SK-N-SH (cell line): Measurements from ENCODE around the gene ADAP2. TPM values are rescaled to one million over a fixed set of nuclear protein-coding genes. Genes with fewer than 3 reads are reported as not detected.

Source experiments
- CTCF ChIA-PET: fragments of 300-600, 350-600 bp; formaldehyde crosslinking; extraction: SDS; loops from one replicate; lab custom pipeline; 2021; lab: Yijun Ruan, JAX
- POLR2A ChIA-PET: fragments of 350-600 bp; sonication (Branson Sonifier 250); formaldehyde crosslinking; extraction: SDS; loops from one replicate; lab custom pipeline; 2020; ENCODE audit warnings: antibody characterized with exemption, inconsistent platforms; lab: Yijun Ruan, JAX
- DNase-seq: peaks from one replicate; pipeline ENCODE4 v3.0.0; 2012
- H2AFZ ChIP-seq: fragments of 200-600 bp; sonication (generic); 2 replicates; pipeline ENCODE4 v1.8.1; 2016; ENCODE audit warnings: antibody characterized with exemption, mild to moderate bottlenecking, low read depth
- H3F3A ChIP-seq: fragments of 200-600 bp; sonication (generic); replicated peaks from 2 replicates; pipeline ENCODE3; 2016; ENCODE audit warnings: antibody characterized with exemption, mild to moderate bottlenecking; ENCODE audit not compliant: insufficient read depth
- H3K27ac ChIP-seq, 2 experiments: fragments of 200-500 bp in 1 of 2; fragments of 200-600 bp in 1 of 2; sonication (Bioruptor generic) in 1 of 2; sonication (generic), shearing (Covaris generic) in 1 of 2; 2 replicates each; pipeline versions ENCODE4 v1.5.1 to v1.6.1; 2014 to 2016; ENCODE audit warnings: low read depth in 2 of 2, inconsistent platforms in 1 of 2, low read length in 1 of 2, mild to moderate bottlenecking in 1 of 2, mixed read lengths in 1 of 2
- H3K27me3 ChIP-seq: fragments of 200-600 bp; sonication (generic), shearing (Covaris generic); 2 replicates; pipeline ENCODE4 v1.6.1; 2016; ENCODE audit warnings: mixed run types; ENCODE audit not compliant: insufficient read depth
- H3K36me3 ChIP-seq, 2 experiments: fragments of 200-500 bp in 1 of 2; fragments of 200-600 bp in 1 of 2; sonication (Bioruptor generic) in 1 of 2; sonication (generic) in 1 of 2; replicated peaks in 1 of 2; 2 replicates each; pipeline versions ENCODE3 to v1.5.1; 2014 to 2016; ENCODE audit warnings: low read length in 1 of 2, mild to moderate bottlenecking in 1 of 2; ENCODE audit not compliant: insufficient read depth in 2 of 2, control insufficient read depth in 1 of 2
- H3K4me1 ChIP-seq, 2 experiments: fragments of 200-500 bp in 1 of 2; fragments of 200-600 bp in 1 of 2; sonication (Bioruptor generic) in 1 of 2; sonication (generic), shearing (Covaris generic) in 1 of 2; 2 replicates each; pipeline versions ENCODE4 v1.5.1 to v1.6.1; 2014 to 2016; ENCODE audit warnings: low read depth in 1 of 2, low read length in 1 of 2, mixed run types in 1 of 2; ENCODE audit not compliant: insufficient read depth in 2 of 2, control insufficient read depth in 1 of 2
- H3K4me2 ChIP-seq: fragments of 200-600 bp; sonication (generic), shearing (Covaris generic); 2 replicates; pipeline ENCODE4 v1.6.1; 2017; ENCODE audit warnings: mixed run types
- H3K4me3 ChIP-seq, 2 experiments: fragments of 200-500 bp in 1 of 2; fragments of 200-600 bp in 1 of 2; sonication (Bioruptor generic) in 1 of 2; sonication (generic), shearing (Covaris generic) in 1 of 2; 2 replicates each; pipeline versions ENCODE4 v1.5.1 to v1.8.1; 2014 to 2016; ENCODE audit warnings: low read depth in 2 of 2, inconsistent platforms in 1 of 2, low read length in 1 of 2, mild to moderate bottlenecking in 1 of 2, mixed read lengths in 1 of 2, moderate library complexity in 1 of 2
- H3K79me2 ChIP-seq: fragments of 200-600 bp; sonication (generic); 2 replicates; pipeline ENCODE4 v1.8.1; 2017; ENCODE audit warnings: mild to moderate bottlenecking; ENCODE audit not compliant: insufficient read depth
- H3K9ac ChIP-seq: fragments of 200-600 bp; sonication (generic); 2 replicates; pipeline ENCODE4 v1.6.1; 2017; ENCODE audit warnings: mixed run types
- H3K9me2 ChIP-seq: fragments of 200-600 bp; sonication (generic); 2 replicates; pipeline ENCODE4 v1.6.1; 2017; ENCODE audit warnings: mixed run types
- H3K9me3 ChIP-seq: fragments of 200-600 bp; sonication (generic); 2 replicates; pipeline ENCODE4 v1.6.1; 2017; ENCODE audit warnings: mixed run types, mild to moderate bottlenecking, moderate library complexity
- H4K20me1 ChIP-seq: fragments of 200-600 bp; sonication (generic); 2 replicates; pipeline ENCODE4 v1.6.1; 2017; ENCODE audit warnings: mild to moderate bottlenecking, mixed run types; ENCODE audit not compliant: insufficient read depth
- CTCF ChIP-seq: fragments of 200-600 bp; sonication (generic); IDR thresholded peaks from 2 replicates; pipeline ENCODE4 v1.6.1; 2017; ENCODE audit warnings: antibody characterized with exemption, mild to moderate bottlenecking, moderate library complexity
- ELF1 ChIP-seq: IDR thresholded peaks from 2 replicates; pipeline ENCODE4 v1.4.0; 2012
- EZH2phosphoT487 ChIP-seq: fragments of 200-600 bp; sonication (generic); IDR thresholded peaks from 2 replicates; pipeline ENCODE4 v1.6.1; 2017; ENCODE audit warnings: low read depth, mixed run types, mild to moderate bottlenecking, antibody characterized with exemption, moderate library complexity, borderline replicate concordance
- FOXM1 ChIP-seq: IDR thresholded peaks from 2 replicates; pipeline ENCODE4 v1.4.0; 2012; ENCODE audit warnings: low read depth, mild to moderate bottlenecking
- GABPA ChIP-seq: IDR thresholded peaks from 2 replicates; pipeline ENCODE4 v1.4.0; 2012; ENCODE audit warnings: low read depth, mild to moderate bottlenecking
- JUND ChIP-seq: IDR thresholded peaks from 2 replicates; pipeline ENCODE4 v1.4.0; 2012
- MAX ChIP-seq: IDR thresholded peaks from 2 replicates; pipeline ENCODE4 v1.4.0; 2012; ENCODE audit warnings: low read depth
- MEF2A ChIP-seq: IDR thresholded peaks from 2 replicates; pipeline ENCODE4 v1.4.0; 2012; ENCODE audit warnings: low read depth, borderline replicate concordance
- MXI1 ChIP-seq: IDR thresholded peaks from 2 replicates; pipeline ENCODE4 v1.6.1; 2012; ENCODE audit warnings: mild to moderate bottlenecking, low read depth, low read length, improper control_type of control experiment
- POLR2AphosphoS5 ChIP-seq: IDR thresholded peaks from 2 replicates; pipeline ENCODE4 v1.6.1; 2012; ENCODE audit warnings: low read depth, low read length
- RAD21 ChIP-seq: IDR thresholded peaks from 2 replicates; pipeline ENCODE4 v1.6.1; 2012; ENCODE audit warnings: mild to moderate bottlenecking, low read length
- RCOR1 ChIP-seq: fragments of 150-350 bp; IDR thresholded peaks from 2 replicates; pipeline ENCODE4 v1.6.1; 2017; ENCODE audit warnings: antibody characterized with exemption, low read length
- REST ChIP-seq: IDR thresholded peaks from 2 replicates; pipeline ENCODE4 v1.6.1; 2012; ENCODE audit warnings: mild to moderate bottlenecking, low read depth, low read length, moderate library complexity
- RFX5 ChIP-seq: IDR thresholded peaks from 2 replicates; pipeline ENCODE4 v1.6.1; 2012; ENCODE audit warnings: mild to moderate bottlenecking, improper control_type of control experiment, low read length
- RXRA ChIP-seq: IDR thresholded peaks from 2 replicates; pipeline ENCODE4 v1.4.0; 2012; ENCODE audit warnings: low read depth, mild to moderate bottlenecking, borderline replicate concordance
- TCF12 ChIP-seq: IDR thresholded peaks from 2 replicates; pipeline ENCODE4 v1.4.0; 2012
- USF2 ChIP-seq: fragments of 150-350 bp; IDR thresholded peaks from 2 replicates; pipeline ENCODE4 v1.6.1; 2017; ENCODE audit warnings: antibody characterized with exemption, low read length, low read depth, borderline replicate concordance
- WGBS: methylation state at CpG from one replicate; pipeline ENCODE4 v1.1.6; 2017; ENCODE audit warnings: low lambda C conversion rate; 5-methylcytosine and 5-hydroxymethylcytosine counted together
- polyA plus RNA-seq, 3 experiments: library from polyadenylated mRNA; depleted of rRNA; stranded (reverse); fragments of >200 nt; gene quantifications; 2 replicates each; pipeline ENCODE4 v1.2.3, GENCODE V29; 2012

ADAP2 gene
- polyA plus RNA-seq, 1 of the 3 experiments (the other 2 are of a cell fraction): 0.39 TPM

- TF ChIP-seq MAX (no peak), RXRA (no peak), REST (no peak), CTCF (no peak), RAD21 (no peak), FOXM1 (no peak), EZH2phosphoT487 (no peak), MXI1 (no peak), TCF12 (no peak), RCOR1 (no peak), POLR2AphosphoS5 (no peak), MEF2A (no peak), USF2 (no peak), JUND (no peak), ELF1 (no peak), GABPA (no peak), RFX5 (no peak)
- H3K27me3 ChIP-seq: peaks cover 38% of the 10 kb centered on the region
- ChIA-PET CTCF (interaction anchor here (1.1 kb wide), 1 partner anchor 14 kb away, joined by 4 read pairs; no protein-coding TSS in a partner anchor), POLR2A (no interaction called here)
- no peaks in the 10 kb centered on the region for H3K79me2 ChIP-seq
- H3K27ac ChIP-seq: no peak overlapping the region
- H3F3A ChIP-seq: peaks cover 3% of the 10 kb centered on the region
- no peak overlapping the region for H3K4me3 ChIP-seq
- DNase-seq: no peak
- H3K9me3 ChIP-seq: no peaks in the 10 kb centered on the region
- H3K9me2 ChIP-seq: no peaks in the 10 kb centered on the region
- H2AFZ ChIP-seq: no peak overlapping the region
- no peaks in the 10 kb centered on the region for H4K20me1 ChIP-seq
- H3K36me3 ChIP-seq: no peaks in the 10 kb centered on the region
- H3K4me1 ChIP-seq: peaks cover 0 to 5% of the 10 kb centered on the region in 2 experiments; a peak in 1 of 4 replicates
- H3K9ac ChIP-seq: no peak overlapping the region
- no peak overlapping the region for H3K4me2 ChIP-seq
- 30% methylated on average over 2 of the region's 2 CpGs for WGBS
Observed at GRCh38 chr17:30924341-30924740, 2.6 kb downstream of the ADAP2 start.
